GM06990 (cell line): ENCODE data around the gene NF1.
"Not testable (repeated sequence)": the region's sequence is repeated elsewhere in the genome, so short reads cannot be mapped to it uniquely, and the experiment has no call there.

Source experiments
- DNase-seq: peaks from one replicate; pipeline ENCODE4 v3.0.0-alpha.2; 2011; ENCODE audit not compliant: insufficient read length; ENCODE audit errors: extremely low read depth
- H3K27me3 ChIP-seq: replicated peaks from 2 replicates; pipeline ENCODE4 v1.6.0; 2011; ENCODE audit warnings: low read length; ENCODE audit not compliant: control insufficient read depth, insufficient read depth
- H3K36me3 ChIP-seq: 2 replicates; pipeline ENCODE4 v1.5.1; 2011; ENCODE audit warnings: low read length; ENCODE audit not compliant: control insufficient read depth, insufficient read depth
- H3K4me3 ChIP-seq: replicated peaks from 2 replicates; pipeline ENCODE4 v1.5.1; 2011; ENCODE audit warnings: low read depth, mild to moderate bottlenecking, control low read depth, low read length
- TF ChIP-seq, protein P1 (sequence below): IDR thresholded peaks from 2 replicates; pipeline ENCODE4 v1.5.1; 2011; ENCODE audit warnings: low read length, control low read depth, mild to moderate bottlenecking, inconsistent platforms; ENCODE audit not compliant: insufficient read depth, poor library complexity, severe bottlenecking

Gene NF1

GRCh38 chr17:31167111-31167510, 72.3 kb downstream of the NF1 start:
- no peak overlapping the region for H3K4me3 ChIP-seq
- H3K36me3 ChIP-seq, result no peaks in the 10 kb centered on the region
- TF ChIP-seq, protein P1, sequence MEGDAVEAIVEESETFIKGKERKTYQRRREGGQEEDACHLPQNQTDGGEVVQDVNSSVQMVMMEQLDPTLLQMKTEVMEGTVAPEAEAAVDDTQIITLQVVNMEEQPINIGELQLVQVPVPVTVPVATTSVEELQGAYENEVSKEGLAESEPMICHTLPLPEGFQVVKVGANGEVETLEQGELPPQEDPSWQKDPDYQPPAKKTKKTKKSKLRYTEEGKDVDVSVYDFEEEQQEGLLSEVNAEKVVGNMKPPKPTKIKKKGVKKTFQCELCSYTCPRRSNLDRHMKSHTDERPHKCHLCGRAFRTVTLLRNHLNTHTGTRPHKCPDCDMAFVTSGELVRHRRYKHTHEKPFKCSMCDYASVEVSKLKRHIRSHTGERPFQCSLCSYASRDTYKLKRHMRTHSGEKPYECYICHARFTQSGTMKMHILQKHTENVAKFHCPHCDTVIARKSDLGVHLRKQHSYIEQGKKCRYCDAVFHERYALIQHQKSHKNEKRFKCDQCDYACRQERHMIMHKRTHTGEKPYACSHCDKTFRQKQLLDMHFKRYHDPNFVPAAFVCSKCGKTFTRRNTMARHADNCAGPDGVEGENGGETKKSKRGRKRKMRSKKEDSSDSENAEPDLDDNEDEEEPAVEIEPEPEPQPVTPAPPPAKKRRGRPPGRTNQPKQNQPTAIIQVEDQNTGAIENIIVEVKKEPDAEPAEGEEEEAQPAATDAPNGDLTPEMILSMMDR, result no peak
- no peaks in the 10 kb centered on the region for H3K27me3 ChIP-seq
- DNase-seq, result no peak

DNA sequence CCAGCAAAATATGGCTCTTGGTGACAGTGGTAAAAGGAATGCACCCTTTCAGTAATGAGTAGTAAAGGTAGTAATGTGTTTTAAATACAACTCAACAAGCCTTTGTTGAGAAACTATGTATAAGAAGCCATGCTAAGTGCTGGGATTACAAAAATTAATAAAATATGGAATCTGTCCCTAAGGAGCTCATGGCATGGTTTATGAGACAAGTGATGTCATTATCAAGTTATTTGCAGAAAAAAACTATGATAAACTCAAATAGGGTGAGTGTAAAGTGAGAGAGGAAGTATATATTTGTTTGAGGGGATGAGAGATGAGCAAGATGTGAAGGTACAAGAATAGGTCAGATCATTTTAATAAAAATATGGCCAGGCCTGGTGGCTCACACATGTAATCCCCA, 76.9 kb downstream of the NF1 start:
- H3K36me3 ChIP-seq, result no peaks in the 10 kb centered on the region; the same call in 1 of the 2 replicates
- TF ChIP-seq, protein P1, result no peak
- DNase-seq, result no peak
- H3K4me3 ChIP-seq, result no peak overlapping the region
- no peaks in the 10 kb centered on the region for H3K27me3 ChIP-seq

- no peak for DNase-seq
- H3K4me3 ChIP-seq, result no peak overlapping the region
- H3K36me3 ChIP-seq, result no peaks in the 10 kb centered on the region; the same call in 1 of the 2 replicates
Measured at GRCh38 chr17:31172388-31172787, 77.6 kb downstream of the NF1 start.

GRCh38 chr17:31174215-31174614, 79.4 kb downstream of the NF1 start:
- no peak for DNase-seq
- Histone ChIP-seq H3K27me3 (no peaks in the 10 kb centered on the region), H3K4me3 (no peak overlapping the region), H3K36me3 (no peaks in the 10 kb centered on the region; the same call in 1 of the 2 replicates)
- TF ChIP-seq, protein P1, result no peak

More at GRCh38 chr17:31172388-31172787, 77.6 kb downstream of the NF1 start:
- H3K27me3 ChIP-seq, result no peaks in the 10 kb centered on the region
- TF ChIP-seq, protein P1, result no peak

DNA sequence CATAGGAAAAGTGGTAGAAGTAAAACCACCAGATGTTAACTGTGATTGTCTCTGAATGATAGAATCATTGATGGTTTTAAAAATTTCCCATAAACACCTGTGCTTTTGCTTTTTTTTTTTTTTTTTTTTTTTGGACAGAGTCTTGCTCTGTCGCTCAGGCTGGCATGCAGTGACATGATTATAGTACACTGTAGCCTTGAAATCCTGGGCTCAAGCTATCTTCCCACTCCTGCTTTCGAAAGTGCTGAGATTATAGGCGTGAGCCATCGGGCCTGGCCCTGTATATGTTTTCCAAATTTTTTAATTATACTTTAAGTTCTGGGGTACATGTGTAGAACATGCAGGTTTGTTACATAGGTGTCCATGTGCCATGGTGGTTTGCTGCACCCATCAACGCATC, 80.5 kb downstream of the NF1 start:
- Histone ChIP-seq H3K4me3 (no peak overlapping the region), H3K36me3 (no peaks in the 10 kb centered on the region; the same call in 1 of the 2 replicates), H3K27me3 (no peaks in the 10 kb centered on the region)
- no peak for DNase-seq
- TF ChIP-seq, protein P1, result no peak

GRCh38 chr17:31176143-31176542, 81.4 kb downstream of the NF1 start:
- not testable (repeated sequence) for H3K4me3 ChIP-seq, H3K36me3 ChIP-seq, DNase-seq, H3K27me3 ChIP-seq

DNA sequence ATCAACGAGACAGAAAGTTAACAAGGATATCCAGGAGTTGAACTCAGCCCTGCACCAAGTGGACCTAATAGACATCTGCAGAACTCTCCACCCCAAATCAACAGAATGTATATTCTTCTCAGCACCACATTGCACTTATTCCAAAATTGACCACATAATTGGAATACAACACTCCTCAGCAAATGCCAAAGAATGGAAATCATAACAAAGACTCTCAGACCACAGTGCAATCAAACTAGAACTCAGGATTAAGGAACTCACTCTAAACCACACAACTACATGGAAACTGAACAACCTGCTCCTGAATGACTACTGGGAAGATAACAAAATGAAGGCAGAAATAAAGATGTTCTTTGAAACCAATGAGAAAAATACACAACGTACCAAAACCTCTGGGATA, 84.2 kb downstream of the NF1 start:
- not testable (repeated sequence) for H3K4me3 ChIP-seq, DNase-seq, H3K27me3 ChIP-seq, H3K36me3 ChIP-seq
